GM21619 (cell line): ENCODE measurements around the gene MMP23B.
"Not testable (repeated sequence)": the region's sequence is repeated elsewhere in the genome, so short reads cannot be mapped to it uniquely, and the experiment has no call there.

ENCODE experiments used
- ATAC-seq: cut with Tn5 transposase; IDR thresholded peaks from one replicate; pipeline ENCODE4 v1.9.1; 2021; ENCODE audit not compliant: unreplicated experiment

MMP23B gene

GRCh38 chr1:1629430-1630190, 2.4 kb upstream of the MMP23B start:
- ATAC-seq = no peak

GRCh38 chr1:1630191-1630964, 1.6 kb upstream of the MMP23B start:
- peak; percentile 63 for ATAC-seq

- no peak for ATAC-seq
These were observed 800 bp upstream of the MMP23B start for GRCh38 chr1:1630965-1631781.

GRCh38 chr1:1633409-1633808, 1.4 kb downstream of the MMP23B start:
- ATAC-seq = not testable (repeated sequence)

GRCh38 chr1:1634613-1635012, 2.6 kb downstream of the MMP23B start:
- not testable (repeated sequence) for ATAC-seq

- not testable (repeated sequence) for ATAC-seq
These were observed 4.9 kb downstream of the MMP23B start for GRCh38 chr1:1636621-1637478.

- not testable (repeated sequence) for ATAC-seq
These were observed 5.5 kb downstream of the MMP23B start for GRCh38 chr1:1637479-1637875.

GRCh38 chr1:1638528-1638927, 6.6 kb downstream of the MMP23B start:
- not testable (repeated sequence) for ATAC-seq

GRCh38 chr1:1639368-1639767, 7.4 kb downstream of the MMP23B start:
- not testable (repeated sequence) for ATAC-seq

GRCh38 chr1:1640081-1640480, 8.1 kb downstream of the MMP23B start:
- ATAC-seq = not testable (repeated sequence)

- ATAC-seq = not testable (repeated sequence)
These were observed 8.9 kb downstream of the MMP23B start for GRCh38 chr1:1640711-1641461.

- not testable (repeated sequence) for ATAC-seq
These were observed 14.4 kb downstream of the MMP23B start for GRCh38 chr1:1646326-1646725.

- ATAC-seq = not testable (repeated sequence)
These were observed 15.7 kb downstream of the MMP23B start for GRCh38 chr1:1647567-1648241.

- not testable (repeated sequence) for ATAC-seq
These were observed 16.3 kb downstream of the MMP23B start for GRCh38 chr1:1648265-1648664.

GRCh38 chr1:1658583-1659549, 26.9 kb downstream of the MMP23B start, which contains the start of gene CDK11B:
Gene CDK11B (minus strand): TSS chr1:1659004. CDS start chr1:1657485, 1,519 bp downstream.
- ATAC-seq = peak; percentile 86

GRCh38 chr1:1662392-1662791, 30.4 kb downstream of the MMP23B start:
- not testable (repeated sequence) for ATAC-seq

GRCh38 chr1:1662830-1663560, 31.0 kb downstream of the MMP23B start:
- not testable (repeated sequence) for ATAC-seq
